H9 (cell line): ENCODE data around the gene PARM1. TPM values are rescaled to one million over a fixed set of nuclear protein-coding genes. Genes with fewer than 3 reads are reported as not detected.

ENCODE experiments used
- DNase-seq: peaks from one replicate; pipeline ENCODE4 v3.0.0-alpha.2; 2017
- H2AFZ ChIP-seq: one replicate; pipeline ENCODE4 v1.6.1; 2013; ENCODE audit warnings: mild to moderate bottlenecking, low read length, control low read depth, moderate library complexity
- H2AK5ac ChIP-seq: 2 replicates; pipeline ENCODE4 v1.6.1; 2013; ENCODE audit warnings: low read length, control low read depth, mixed read lengths; ENCODE audit not compliant: insufficient read length
- H2BK120ac ChIP-seq: one replicate; pipeline ENCODE4 v1.6.1; 2013; ENCODE audit warnings: low read depth, mild to moderate bottlenecking, low read length, control low read depth, inconsistent platforms; ENCODE audit not compliant: poor library complexity, severe bottlenecking
- H2BK12ac ChIP-seq: 2 replicates; pipeline ENCODE4 v1.6.1; 2013; ENCODE audit warnings: low read length, control low read depth, mixed read lengths, low read depth; ENCODE audit not compliant: insufficient read length
- H2BK15ac ChIP-seq: 2 replicates; pipeline ENCODE4 v1.6.1; 2013; ENCODE audit warnings: low read depth, low read length, control low read depth
- H2BK20ac ChIP-seq: one replicate; pipeline ENCODE4 v1.6.1; 2013; ENCODE audit warnings: low read depth, mild to moderate bottlenecking, low read length, control low read depth, inconsistent platforms; ENCODE audit not compliant: poor library complexity, severe bottlenecking
- H2BK5ac ChIP-seq: 2 replicates; pipeline ENCODE4 v1.6.1; 2013; ENCODE audit warnings: low read length, control low read depth, mixed read lengths; ENCODE audit not compliant: insufficient read length
- H3K14ac ChIP-seq: 2 replicates; pipeline ENCODE4 v1.6.1; 2013; ENCODE audit warnings: low read length, control low read depth; ENCODE audit not compliant: insufficient read depth
- H3K18ac ChIP-seq: 2 replicates; pipeline ENCODE4 v1.6.1; 2013; ENCODE audit warnings: low read depth, mild to moderate bottlenecking, mixed read lengths, low read length, control low read depth; ENCODE audit not compliant: insufficient read length
- H3K23ac ChIP-seq: 2 replicates; pipeline ENCODE4 v1.6.1; 2013; ENCODE audit warnings: low read length, control low read depth, mixed read lengths, low read depth; ENCODE audit not compliant: insufficient read length
- H3K23me2 ChIP-seq: 2 replicates; pipeline ENCODE4 v1.6.1; 2013; ENCODE audit warnings: low read depth, mild to moderate bottlenecking, mixed read lengths, low read length, control low read depth; ENCODE audit not compliant: insufficient read length, poor library complexity, severe bottlenecking
- H3K27ac ChIP-seq: 2 replicates; pipeline ENCODE4 v1.5.1; 2013; ENCODE audit warnings: low read length, control low read depth, mixed read lengths, low read depth; ENCODE audit not compliant: insufficient read length
- H3K27me3 ChIP-seq: 2 replicates; pipeline ENCODE4 v1.6.1; 2013; ENCODE audit warnings: low read length, control low read depth, inconsistent platforms; ENCODE audit not compliant: insufficient read depth
- H3K4ac ChIP-seq: 2 replicates; pipeline ENCODE4 v1.6.1; 2013; ENCODE audit warnings: low read depth, mild to moderate bottlenecking, control low read depth, inconsistent platforms, low read length, moderate library complexity
- H3K4me1 ChIP-seq: 2 replicates; pipeline ENCODE4 v1.6.1; 2013; ENCODE audit warnings: low read length, control low read depth, inconsistent platforms; ENCODE audit not compliant: insufficient read depth
- H3K4me2 ChIP-seq: 2 replicates; pipeline ENCODE4 v1.6.1; 2013; ENCODE audit warnings: low read length, control low read depth, mixed read lengths; ENCODE audit not compliant: insufficient read length, insufficient read depth
- H3K56ac ChIP-seq: 2 replicates; pipeline ENCODE4 v1.6.1; 2013; ENCODE audit warnings: low read depth, mild to moderate bottlenecking, mixed read lengths, low read length, control low read depth; ENCODE audit not compliant: insufficient read length
- H3K79me1 ChIP-seq: 2 replicates; pipeline ENCODE4 v1.6.1; 2013; ENCODE audit warnings: low read depth, mild to moderate bottlenecking, moderate library complexity, low read length, control low read depth, inconsistent platforms; ENCODE audit not compliant: insufficient read depth, poor library complexity, severe bottlenecking
- H3K79me2 ChIP-seq: 2 replicates; pipeline ENCODE4 v1.6.1; 2013; ENCODE audit warnings: low read length, control low read depth, inconsistent platforms; ENCODE audit not compliant: insufficient read depth
- H3K9ac ChIP-seq: 2 replicates; pipeline ENCODE4 v1.6.1; 2013; ENCODE audit warnings: low read length, control low read depth, mixed read lengths; ENCODE audit not compliant: insufficient read length; ENCODE audit errors: extremely low read depth
- H3K9me3 ChIP-seq: one replicate; pipeline ENCODE4 v1.6.1; 2013; ENCODE audit warnings: low read depth, low read length, inconsistent platforms; ENCODE audit not compliant: control insufficient read depth
- H3T11ph ChIP-seq: one replicate; pipeline ENCODE4 v1.6.1; 2013; ENCODE audit warnings: mild to moderate bottlenecking, low read length, control low read depth, inconsistent platforms
- H4K20me1 ChIP-seq: one replicate; pipeline ENCODE4 v1.6.1; 2013; ENCODE audit not compliant: control insufficient read depth, insufficient read length, insufficient read depth
- H4K5ac ChIP-seq: 2 replicates; pipeline ENCODE4 v1.6.1; 2013; ENCODE audit warnings: low read depth, mild to moderate bottlenecking, mixed read lengths, low read length, control low read depth; ENCODE audit not compliant: insufficient read length
- H4K8ac ChIP-seq: replicated peaks from 2 replicates; pipeline ENCODE4 v1.6.1; 2013; ENCODE audit warnings: low read length, control low read depth, mixed read lengths, low read depth; ENCODE audit not compliant: insufficient read length
- H4K91ac ChIP-seq: 2 replicates; pipeline ENCODE4 v1.6.1; 2013; ENCODE audit warnings: low read depth, mild to moderate bottlenecking, moderate library complexity, mixed read lengths, low read length, control low read depth; ENCODE audit not compliant: insufficient read length
- H3K27ac Mint-ChIP-seq, 3 experiments: 2 replicates in 2 of 3; 3 replicates in 1 of 3; pipeline ENCODE4 v1.8.0; 2020 to 2021; ENCODE audit warnings: mixed read lengths in 3 of 3, mild to moderate bottlenecking in 1 of 3, moderate library complexity in 1 of 3
- H3K27me3 Mint-ChIP-seq: 2 replicates; pipeline ENCODE4 v1.8.0; 2021; ENCODE audit warnings: low read depth, mild to moderate bottlenecking, moderate library complexity, mixed read lengths
- H3K36me3 Mint-ChIP-seq, 3 experiments: 2 replicates in 2 of 3; 3 replicates in 1 of 3; pipeline ENCODE4 v1.8.0; 2020 to 2021; ENCODE audit warnings: low read depth in 3 of 3, mixed read lengths in 3 of 3; ENCODE audit not compliant: insufficient read depth in 1 of 3
- H3K4me1 Mint-ChIP-seq, 2 experiments: 2 replicates each; pipeline ENCODE4 v1.8.0; 2020; ENCODE audit warnings: mixed read lengths in 2 of 2
- H3K4me3 Mint-ChIP-seq, 2 experiments: 2 replicates in 1 of 2; 3 replicates in 1 of 2; pipeline ENCODE4 v1.8.0; 2020 to 2021; ENCODE audit warnings: mild to moderate bottlenecking in 2 of 2, mixed read lengths in 2 of 2, moderate library complexity in 1 of 2
- H3K9me3 Mint-ChIP-seq, 2 experiments: 2 replicates in 1 of 2; 3 replicates in 1 of 2; pipeline ENCODE4 v1.8.0; 2020; ENCODE audit warnings: mild to moderate bottlenecking in 2 of 2, mixed read lengths in 2 of 2, moderate library complexity in 1 of 2
- WGBS: extraction: QIAGEN DNeasy Blood & Tissue Kit; methylation state at CpG from one replicate; pipeline ENCODE4 v1.1.7; 2013; ENCODE audit warnings: missing lambda C conversion rate, low lambda C conversion rate, mixed read lengths; ENCODE audit not compliant: insufficient read length; ENCODE audit errors: extremely low coverage; 5-methylcytosine and 5-hydroxymethylcytosine counted together
- total RNA-seq: library from RNA; stranded (reverse); gene quantifications from 2 replicates; pipeline ENCODE4 v1.2.1, GENCODE V29; 2021
- TF ChIP-seq, protein P1 (sequence below): fragments of 200-600 bp; sonication (generic); conservative IDR thresholded peaks from 3 replicates; pipeline ENCODE4 v1.8.0; 2021; ENCODE audit warnings: antibody characterized with exemption, mild to moderate bottlenecking

The PARM1 gene
- total RNA-seq, 1 experiment from 2014 or later: 2.0 TPM

- Histone ChIP-seq H3K4me1 (no peaks in the 10 kb centered on the region), H3K9me3 (no peaks in the 10 kb centered on the region), H4K5ac (no peak overlapping the region), H3K18ac (no peak overlapping the region), H3K14ac (no peak overlapping the region), H3K4ac (no peak overlapping the region), H3T11ph (no peak overlapping the region), H3K56ac (no peak overlapping the region), H4K91ac (no peak overlapping the region), H3K27me3 (no peaks in the 10 kb centered on the region; the same call in 1 of the 2 replicates), H2BK120ac (no peak overlapping the region), H4K20me1 (no peaks in the 10 kb centered on the region), H3K23ac (no peak overlapping the region), H2BK12ac (no peak overlapping the region), H2BK5ac (no peak overlapping the region), H2BK20ac (no peak overlapping the region), H2AK5ac (no peak overlapping the region), H3K4me2 (no peak overlapping the region), H2BK15ac (no peak overlapping the region), H3K79me2 (no peaks in the 10 kb centered on the region), H3K79me1 (no peaks in the 10 kb centered on the region), H2AFZ (no peak overlapping the region), H3K23me2 (no peaks in the 10 kb centered on the region), H3K9ac (no peak overlapping the region), H3K27ac (no peak overlapping the region), H4K8ac (no peak overlapping the region)
- peaks cover 2 to 3% of the 10 kb centered on the region in 2 experiments; a peak in 3 of 4 replicates for H3K4me1 Mint-ChIP-seq
- TF ChIP-seq, protein P1, sequence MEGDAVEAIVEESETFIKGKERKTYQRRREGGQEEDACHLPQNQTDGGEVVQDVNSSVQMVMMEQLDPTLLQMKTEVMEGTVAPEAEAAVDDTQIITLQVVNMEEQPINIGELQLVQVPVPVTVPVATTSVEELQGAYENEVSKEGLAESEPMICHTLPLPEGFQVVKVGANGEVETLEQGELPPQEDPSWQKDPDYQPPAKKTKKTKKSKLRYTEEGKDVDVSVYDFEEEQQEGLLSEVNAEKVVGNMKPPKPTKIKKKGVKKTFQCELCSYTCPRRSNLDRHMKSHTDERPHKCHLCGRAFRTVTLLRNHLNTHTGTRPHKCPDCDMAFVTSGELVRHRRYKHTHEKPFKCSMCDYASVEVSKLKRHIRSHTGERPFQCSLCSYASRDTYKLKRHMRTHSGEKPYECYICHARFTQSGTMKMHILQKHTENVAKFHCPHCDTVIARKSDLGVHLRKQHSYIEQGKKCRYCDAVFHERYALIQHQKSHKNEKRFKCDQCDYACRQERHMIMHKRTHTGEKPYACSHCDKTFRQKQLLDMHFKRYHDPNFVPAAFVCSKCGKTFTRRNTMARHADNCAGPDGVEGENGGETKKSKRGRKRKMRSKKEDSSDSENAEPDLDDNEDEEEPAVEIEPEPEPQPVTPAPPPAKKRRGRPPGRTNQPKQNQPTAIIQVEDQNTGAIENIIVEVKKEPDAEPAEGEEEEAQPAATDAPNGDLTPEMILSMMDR: no peak
- peaks cover 6% of the 10 kb centered on the region for H3K27me3 Mint-ChIP-seq
- H3K27ac Mint-ChIP-seq: no peak overlapping the region
- WGBS: no CpG with 5 or more reads among the region's 2 CpGs
- peaks cover 5 to 10% of the 10 kb centered on the region in 2 experiments for H3K9me3 Mint-ChIP-seq
- H3K36me3 Mint-ChIP-seq: peaks cover 4 to 8% (median 6%) of the 10 kb centered on the region in 3 experiments; a peak in 5 of 7 replicates
- no peak overlapping the region for H3K4me3 Mint-ChIP-seq
- DNase-seq: no peak
These were observed 69.0 kb downstream of the PARM1 start for GRCh38 chr4:75001871-75002270.
